Measurements from ENCODE around the gene SPAG9. TPM values are rescaled to one million over a fixed set of nuclear protein-coding genes. Genes with fewer than 3 reads are reported as not detected.
"Not testable (repeated sequence)": the region's sequence is repeated elsewhere in the genome, so short reads cannot be mapped to it uniquely, and the experiment has no call there.

Gene SPAG9
- total RNA-seq, 1 donor, result 95.4 TPM

- Histone ChIP-seq H3K27me3 (ENCODE audit: insufficient read depth, low read length) (no peaks in the 10 kb centered on the region), H3K9me3 (ENCODE audit: low read depth, low read length) (no peaks in the 10 kb centered on the region), H3K4me1 (ENCODE audit: insufficient read depth, low read length) (peaks cover 54% of the 10 kb centered on the region), H3K4me3 (ENCODE audit: low read length) (peak overlapping the region; percentile 96)
Measured at GRCh38 chr17:51118330-51119195, 2.1 kb downstream of the SPAG9 start.

- Histone ChIP-seq H3K4me1 (ENCODE audit: insufficient read depth, low read length) (peaks cover 53% of the 10 kb centered on the region), H3K27me3 (ENCODE audit: insufficient read depth, low read length) (no peaks in the 10 kb centered on the region), H3K9me3 (ENCODE audit: low read depth, low read length) (no peaks in the 10 kb centered on the region), H3K4me3 (ENCODE audit: low read length) (no peak overlapping the region)
Measured at GRCh38 chr17:51115179-51115578, 5.5 kb downstream of the SPAG9 start.

- not testable (repeated sequence) for H3K9me3 ChIP-seq (ENCODE audit: low read depth, low read length); H3K27me3 ChIP-seq (ENCODE audit: insufficient read depth, low read length); H3K4me3 ChIP-seq (ENCODE audit: low read length)
- H3K4me1 ChIP-seq (ENCODE audit: insufficient read depth, low read length), result peaks cover 30% of the 10 kb centered on the region
Measured at GRCh38 chr17:51112303-51113222, 8.1 kb downstream of the SPAG9 start.

GRCh38 chr17:51107778-51108177 lies 12.9 kb downstream of the SPAG9 start:
- no peak overlapping the region for H3K4me3 ChIP-seq (ENCODE audit: low read length)
- no peaks in the 10 kb centered on the region for H3K9me3 ChIP-seq (ENCODE audit: low read depth, low read length)
- H3K4me1 ChIP-seq (ENCODE audit: insufficient read depth, low read length), result peaks cover 8% of the 10 kb centered on the region
- H3K27me3 ChIP-seq (ENCODE audit: insufficient read depth, low read length), result no peaks in the 10 kb centered on the region

GRCh38 chr17:51103451-51103850 lies 17.2 kb downstream of the SPAG9 start:
- peaks cover under 1% of the 10 kb centered on the region for H3K4me1 ChIP-seq (ENCODE audit: insufficient read depth, low read length)
- H3K27me3 ChIP-seq (ENCODE audit: insufficient read depth, low read length), result no peaks in the 10 kb centered on the region
- H3K4me3 ChIP-seq (ENCODE audit: low read length), result no peak overlapping the region
- H3K9me3 ChIP-seq (ENCODE audit: low read depth, low read length), result no peaks in the 10 kb centered on the region

- Histone ChIP-seq H3K27me3 (ENCODE audit: insufficient read depth, low read length) (no peaks in the 10 kb centered on the region), H3K9me3 (ENCODE audit: low read depth, low read length) (no peaks in the 10 kb centered on the region), H3K4me3 (ENCODE audit: low read length) (no peak overlapping the region), H3K4me1 (ENCODE audit: insufficient read depth, low read length) (peaks cover 5% of the 10 kb centered on the region)
Measured at GRCh38 chr17:51103050-51103449, 17.6 kb downstream of the SPAG9 start.

GRCh38 chr17:51097708-51098446 lies 22.8 kb downstream of the SPAG9 start:
- H3K4me3 ChIP-seq (ENCODE audit: low read length), result no peak overlapping the region

GRCh38 chr17:51091635-51092034 lies 29.0 kb downstream of the SPAG9 start:
- Histone ChIP-seq H3K9me3 (ENCODE audit: low read depth, low read length) (no peaks in the 10 kb centered on the region), H3K27me3 (ENCODE audit: insufficient read depth, low read length) (no peaks in the 10 kb centered on the region), H3K4me3 (ENCODE audit: low read length) (no peak overlapping the region), H3K4me1 (ENCODE audit: insufficient read depth, low read length) (peaks cover 23% of the 10 kb centered on the region)

More at GRCh38 chr17:51097708-51098446, 22.8 kb downstream of the SPAG9 start:
- H3K27me3 ChIP-seq (ENCODE audit: insufficient read depth, low read length), result no peaks in the 10 kb centered on the region
- H3K9me3 ChIP-seq (ENCODE audit: low read depth, low read length), result no peaks in the 10 kb centered on the region
- H3K4me1 ChIP-seq (ENCODE audit: insufficient read depth, low read length), result peaks cover 12% of the 10 kb centered on the region

GRCh38 chr17:51088868-51089267 lies 31.8 kb downstream of the SPAG9 start:
- not testable (repeated sequence) for H3K9me3 ChIP-seq (ENCODE audit: low read depth, low read length); H3K27me3 ChIP-seq (ENCODE audit: insufficient read depth, low read length); H3K4me3 ChIP-seq (ENCODE audit: low read length)
- H3K4me1 ChIP-seq (ENCODE audit: insufficient read depth, low read length), result peaks cover 37% of the 10 kb centered on the region

- Histone ChIP-seq H3K9me3 (ENCODE audit: low read depth, low read length) (no peaks in the 10 kb centered on the region), H3K4me3 (ENCODE audit: low read length) (no peak overlapping the region), H3K4me1 (ENCODE audit: insufficient read depth, low read length) (peaks cover 37% of the 10 kb centered on the region), H3K27me3 (ENCODE audit: insufficient read depth, low read length) (no peaks in the 10 kb centered on the region)
Measured at GRCh38 chr17:51088287-51088686, 32.4 kb downstream of the SPAG9 start.

GRCh38 chr17:51087072-51087757 lies 33.5 kb downstream of the SPAG9 start:
- H3K27me3 ChIP-seq (ENCODE audit: insufficient read depth, low read length), result no peaks in the 10 kb centered on the region
- no peak overlapping the region for H3K4me3 ChIP-seq (ENCODE audit: low read length)
- H3K9me3 ChIP-seq (ENCODE audit: low read depth, low read length), result no peaks in the 10 kb centered on the region
- H3K4me1 ChIP-seq (ENCODE audit: insufficient read depth, low read length), result peaks cover 34% of the 10 kb centered on the region

- no peak overlapping the region for H3K4me3 ChIP-seq (ENCODE audit: low read length)
- H3K27me3 ChIP-seq (ENCODE audit: insufficient read depth, low read length), result no peaks in the 10 kb centered on the region
- no peaks in the 10 kb centered on the region for H3K9me3 ChIP-seq (ENCODE audit: low read depth, low read length)
- H3K4me1 ChIP-seq (ENCODE audit: insufficient read depth, low read length), result peaks cover 34% of the 10 kb centered on the region
Measured at GRCh38 chr17:51085150-51085805, 35.4 kb downstream of the SPAG9 start.

- H3K27me3 ChIP-seq (ENCODE audit: insufficient read depth, low read length), result no peaks in the 10 kb centered on the region
- H3K4me3 ChIP-seq (ENCODE audit: low read length), result no peak overlapping the region
- no peaks in the 10 kb centered on the region for H3K9me3 ChIP-seq (ENCODE audit: low read depth, low read length)
- H3K4me1 ChIP-seq (ENCODE audit: insufficient read depth, low read length), result peaks cover 36% of the 10 kb centered on the region
Measured at GRCh38 chr17:51083981-51084380, 36.7 kb downstream of the SPAG9 start.

GRCh38 chr17:51083364-51083763 lies 37.3 kb downstream of the SPAG9 start:
- not testable (repeated sequence) for H3K27me3 ChIP-seq (ENCODE audit: insufficient read depth, low read length); H3K4me3 ChIP-seq (ENCODE audit: low read length); H3K9me3 ChIP-seq (ENCODE audit: low read depth, low read length)
- peaks cover 32% of the 10 kb centered on the region for H3K4me1 ChIP-seq (ENCODE audit: insufficient read depth, low read length)

Data from mononuclear cell (primary cell).